Measurements from ENCODE around the gene UQCC3. TPM values are rescaled to one million over a fixed set of nuclear protein-coding genes. Genes with fewer than 3 reads are reported as not detected.
A peak's percentile ranks its signal among the peaks of the same experiment; 100 is the strongest.

The UQCC3 gene
- total and polyA plus RNA-seq, 2 of the 4 experiments (the other 2 are of a cell fraction): 5.7 to 9.7 TPM

DNA sequence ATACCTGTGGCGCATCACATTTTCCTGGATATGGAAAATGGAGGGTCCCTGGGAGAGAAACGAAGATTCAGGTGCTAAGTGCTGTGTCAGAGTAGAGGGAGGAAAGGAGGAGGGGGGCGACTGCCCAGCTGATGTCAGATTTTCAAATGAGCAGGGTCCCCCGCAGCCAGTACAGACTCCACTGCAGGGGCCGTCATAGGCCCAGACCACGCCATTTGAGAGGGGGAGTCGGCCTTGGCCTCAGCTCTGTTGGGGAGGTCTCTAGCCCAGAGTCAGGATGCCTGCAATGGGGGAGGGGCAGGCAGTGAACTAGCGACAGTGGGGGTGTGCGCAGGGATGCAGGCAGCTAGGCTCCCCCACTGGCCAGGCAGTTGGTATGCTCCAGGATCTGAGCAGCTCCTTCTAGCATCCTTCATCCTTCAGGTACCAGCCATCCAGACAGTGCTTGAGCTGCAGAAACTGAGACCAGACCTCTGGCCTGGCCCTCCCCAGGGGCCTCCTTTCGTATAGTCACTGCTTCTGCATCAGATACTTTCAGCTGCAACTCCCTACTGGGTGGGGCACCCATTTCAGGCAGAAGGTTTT, 35.9 kb downstream of the UQCC3 start, which contains the start of the genes BSCL2 and GNG3:
Gene BSCL2 (minus strand): TSS at position 148 of the 585 bp plus-strand sequence. CDS start 229 bp downstream, outside the sequence.
Gene GNG3 (plus strand): TSS at position 400 of the 585 bp plus-strand sequence. CDS start 620 bp downstream, outside the sequence.
- 76% methylated on average over 5 of the region's 10 CpGs; no CpG with 5 or more reads in 1 of the 2 experiments for WGBS, 2 experiments (ENCODE audit: extremely low coverage in 2 of 2, insufficient read length in 1 of 2)
- POLR2A ChIA-PET (ENCODE audit: unreplicated experiment): no interaction called here
- Histone ChIP-seq H4K5ac (ENCODE audit: low read depth, low read length) (peak within 1 kb of the TSS; percentile 86), H3K56ac (ENCODE audit: extremely low read depth, insufficient read depth, low read length) (no peak within 1 kb of the TSS), H2AFZ (replicated peaks; ENCODE audit: low read length, poor library complexity) (peak within 1 kb of the TSS; percentile 95), H3K9me3 (ENCODE audit: control insufficient read depth, insufficient read depth, low read length) (no peaks in the 10 kb centered on the region), H2BK120ac (ENCODE audit: low read depth, low read length) (no peak within 1 kb of the TSS), H3K14ac (replicated peaks; ENCODE audit: low read depth, low read length) (peak within 1 kb of the TSS; percentile 88), H3K27me3 (ENCODE audit: control insufficient read depth, insufficient read depth, low read length) (no peaks in the 10 kb centered on the region), H2BK5ac (ENCODE audit: low read depth, low read length, poor library complexity, severe bottlenecking) (peak within 1 kb of the TSS; percentile 16), H3K9ac (ENCODE audit: low read depth, low read length) (peak within 1 kb of the TSS; percentile 46), H3K79me1 (ENCODE audit: low read depth in 1 of 2, low read length in 2 of 2) (peaks cover 18 to 53% of the 10 kb centered on the region in 2 experiments), H3K4me1 (ENCODE audit: control insufficient read depth, insufficient read depth, low read length) (peaks cover 16% of the 10 kb centered on the region), H3K36me3 (ENCODE audit: control insufficient read depth, insufficient read depth, low read length) (peaks cover 17% of the 10 kb centered on the region), H3K9me1 (ENCODE audit: insufficient read depth, low read length) (peaks cover 17% of the 10 kb centered on the region), H2BK20ac (ENCODE audit: low read depth, low read length) (no peak within 1 kb of the TSS), H2AK5ac (ENCODE audit: low read depth, low read length) (peak within 1 kb of the TSS; percentile 67), H4K20me1 (ENCODE audit: insufficient read depth, low read length) (no peaks in the 10 kb centered on the region), H3K4me2 (ENCODE audit: low read depth, low read length) (peak within 1 kb of the TSS; percentile 94), H3K23ac (ENCODE audit: low read depth, low read length) (peak within 1 kb of the TSS; percentile 96), H3K4ac (ENCODE audit: low read depth, low read length) (peak within 1 kb of the TSS; percentile 86), H4K91ac (ENCODE audit: insufficient read depth, low read depth, low read length) (peak within 1 kb of the TSS; percentile 52), H2AK9ac (replicated peaks; ENCODE audit: low read depth, low read length, poor library complexity) (peak within 1 kb of the TSS; percentile 97), H3K4me3 (ENCODE audit: insufficient read depth, low read depth, low read length) (peak within 1 kb of the TSS; percentile 44), H3K18ac (ENCODE audit: low read depth, low read length) (no peak within 1 kb of the TSS), H4K8ac (ENCODE audit: low read depth in 2 of 2, low read length in 2 of 2) (peak within 1 kb of the TSS; percentile 93 to 97), H3K27ac (ENCODE audit: insufficient read depth, low read length) (peak within 1 kb of the TSS; percentile 33), H2BK15ac (ENCODE audit: low read depth, low read length) (no peak within 1 kb of the TSS)
- no TSS peak for BruUV-seq (replicated peaks)
- DNase-seq: no peak
- TF ChIP-seq POLR2A (IDR thresholded peaks at IDR 0.05; ENCODE audit: low read depth, low read length) (no peak), MAZ (IDR thresholded peaks at IDR 0.05; ENCODE audit: borderline replicate concordance, low read depth, low read length) (no peak), FOS (IDR thresholded peaks at IDR 0.05; ENCODE audit: low read depth, low read length) (no peak), CEBPB (IDR thresholded peaks at IDR 0.05; ENCODE audit: low read depth, low read length) (no peak), MXI1 (IDR thresholded peaks at IDR 0.05; ENCODE audit: borderline replicate concordance, low read depth, low read length) (no peak), SMC3 (IDR thresholded peaks at IDR 0.05; ENCODE audit: low read depth, low read length) (no peak), RAD21 (IDR thresholded peaks at IDR 0.05; ENCODE audit: low read length) (no peak), RCOR1 (IDR thresholded peaks at IDR 0.05; ENCODE audit: insufficient replicate concordance, low read length) (no peak)
- TF ChIP-seq, protein P1, sequence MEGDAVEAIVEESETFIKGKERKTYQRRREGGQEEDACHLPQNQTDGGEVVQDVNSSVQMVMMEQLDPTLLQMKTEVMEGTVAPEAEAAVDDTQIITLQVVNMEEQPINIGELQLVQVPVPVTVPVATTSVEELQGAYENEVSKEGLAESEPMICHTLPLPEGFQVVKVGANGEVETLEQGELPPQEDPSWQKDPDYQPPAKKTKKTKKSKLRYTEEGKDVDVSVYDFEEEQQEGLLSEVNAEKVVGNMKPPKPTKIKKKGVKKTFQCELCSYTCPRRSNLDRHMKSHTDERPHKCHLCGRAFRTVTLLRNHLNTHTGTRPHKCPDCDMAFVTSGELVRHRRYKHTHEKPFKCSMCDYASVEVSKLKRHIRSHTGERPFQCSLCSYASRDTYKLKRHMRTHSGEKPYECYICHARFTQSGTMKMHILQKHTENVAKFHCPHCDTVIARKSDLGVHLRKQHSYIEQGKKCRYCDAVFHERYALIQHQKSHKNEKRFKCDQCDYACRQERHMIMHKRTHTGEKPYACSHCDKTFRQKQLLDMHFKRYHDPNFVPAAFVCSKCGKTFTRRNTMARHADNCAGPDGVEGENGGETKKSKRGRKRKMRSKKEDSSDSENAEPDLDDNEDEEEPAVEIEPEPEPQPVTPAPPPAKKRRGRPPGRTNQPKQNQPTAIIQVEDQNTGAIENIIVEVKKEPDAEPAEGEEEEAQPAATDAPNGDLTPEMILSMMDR (conservative IDR thresholded peaks at IDR 0.05; ENCODE audit: low read depth, low read length): no peak
- in situ Hi-C loops (cut with MboI; ENCODE audit: low sequenced_read_pairs) (no loop called here), dilution Hi-C loops (cut with HindIII; ENCODE audit: low sequenced_read_pairs, unreplicated experiment) (no loop called here), intact Hi-C loops (cut with micrococcal nuclease) (no loop called here)
- no peak for ATAC-seq (ENCODE audit: low read depth)
- CTCF ChIA-PET: no interaction called here

All from IMR-90 (cell line).